Stimulated activated CD8-positive, alpha-beta memory T cell treated with anti-CD3 and anti-CD28 coated beads, Interleukin-7, amount 100 ng/mL, for 48 hours (primary cell): ENCODE measurements around the gene CILP2.

Experiments
- DNase-seq, 2 donors: peaks; one replicate each; pipeline ENCODE4 v3.0.0-alpha.2; 2020; ENCODE audit warnings: low read depth in 1 of 2; ENCODE audit errors: extremely low read depth in 1 of 2

CILP2 gene

GRCh38 chr19:19544257-19544953 lies 6.3 kb downstream of the CILP2 start:
- DNase-seq, result no peak

- no peak for DNase-seq
These were observed 7.0 kb downstream of the CILP2 start for GRCh38 chr19:19544954-19545591.

GRCh38 chr19:19545707-19546106 lies 7.6 kb downstream of the CILP2 start:
- DNase-seq, result no peak

- DNase-seq, result no peak
These were observed 8.7 kb downstream of the CILP2 start for GRCh38 chr19:19546751-19547162.

GRCh38 chr19:19547674-19548336 lies 9.7 kb downstream of the CILP2 start:
- DNase-seq, result no peak

- DNase-seq, result no peak
These were observed 11.1 kb downstream of the CILP2 start for GRCh38 chr19:19548915-19549759.

- no peak for DNase-seq
These were observed 11.9 kb downstream of the CILP2 start for GRCh38 chr19:19549804-19550464.

- DNase-seq, result no peak
These were observed 12.4 kb downstream of the CILP2 start for GRCh38 chr19:19550485-19550929.

- no peak for DNase-seq
These were observed 13.1 kb downstream of the CILP2 start for GRCh38 chr19:19550972-19551852.

GRCh38 chr19:19551853-19552192 lies 13.8 kb downstream of the CILP2 start:
- no peak for DNase-seq

GRCh38 chr19:19552798-19553197 lies 14.7 kb downstream of the CILP2 start:
- DNase-seq, result no peak

GRCh38 chr19:19553670-19554069 lies 15.6 kb downstream of the CILP2 start:
- DNase-seq, result no peak

GRCh38 chr19:19554074-19555023 lies 16.3 kb downstream of the CILP2 start:
- peak; percentile 37 to 39 for DNase-seq

- DNase-seq, result no peak
These were observed 20.0 kb downstream of the CILP2 start for GRCh38 chr19:19558055-19558454.

GRCh38 chr19:19558636-19559035 lies 20.6 kb downstream of the CILP2 start:
- no peak for DNase-seq

- DNase-seq, result no peak
These were observed 21.9 kb downstream of the CILP2 start for GRCh38 chr19:19559931-19560330.

- no peak for DNase-seq
These were observed 24.0 kb downstream of the CILP2 start for GRCh38 chr19:19561946-19562664.
